GM18507 (cell line): Measurements from ENCODE around the gene NDC1.

Source experiments
- DNase-seq: peaks from one replicate; pipeline ENCODE4 v3.0.0; 2011; ENCODE audit warnings: low read depth; ENCODE audit not compliant: insufficient read length; ENCODE audit errors: extremely low spot score
- FAIRE-seq: peaks from 2 replicates; lab custom pipeline; 2011; peaks lifted over from hg19 to GRCh38; lab: Jason Lieb, UNC

Gene NDC1

GRCh38 chr1:53718443-53718842 is 119.7 kb downstream of the NDC1 start:
- DNase-seq: no peak
- FAIRE-seq: no peak

- FAIRE-seq (no peak), DNase-seq (no peak)
Measured at GRCh38 chr1:53717025-53717804, 120.9 kb downstream of the NDC1 start.

GRCh38 chr1:53716150-53716549 is 121.9 kb downstream of the NDC1 start:
- no peak for FAIRE-seq

GRCh38 chr1:53715478-53715877 is 122.6 kb downstream of the NDC1 start:
- DNase-seq (no peak), FAIRE-seq (no peak)

More at GRCh38 chr1:53716150-53716549, 121.9 kb downstream of the NDC1 start:
- DNase-seq: no peak
